ENCODE results near the gene SSH2.

DNA sequence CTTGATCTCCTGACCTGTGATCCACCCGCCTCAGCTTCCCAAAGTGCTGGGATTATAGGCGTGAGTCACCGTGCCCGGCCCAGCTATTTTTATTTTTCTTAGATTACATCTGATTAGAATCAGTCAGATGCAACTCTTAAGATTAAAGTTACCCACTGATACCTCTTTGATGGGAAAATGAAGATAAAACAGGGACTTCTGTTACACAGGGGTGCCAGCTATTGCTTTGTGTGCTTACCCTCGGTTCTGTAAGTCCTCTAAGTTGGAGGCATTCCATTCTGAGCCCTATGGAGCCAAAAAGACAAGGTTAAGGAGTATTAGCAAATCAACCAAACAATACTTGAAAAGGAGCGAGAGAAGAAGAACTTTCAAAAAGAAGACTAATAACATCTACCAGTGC is 274.7 kb downstream of the SSH2 start:
- TF ChIP-seq, protein P1, sequence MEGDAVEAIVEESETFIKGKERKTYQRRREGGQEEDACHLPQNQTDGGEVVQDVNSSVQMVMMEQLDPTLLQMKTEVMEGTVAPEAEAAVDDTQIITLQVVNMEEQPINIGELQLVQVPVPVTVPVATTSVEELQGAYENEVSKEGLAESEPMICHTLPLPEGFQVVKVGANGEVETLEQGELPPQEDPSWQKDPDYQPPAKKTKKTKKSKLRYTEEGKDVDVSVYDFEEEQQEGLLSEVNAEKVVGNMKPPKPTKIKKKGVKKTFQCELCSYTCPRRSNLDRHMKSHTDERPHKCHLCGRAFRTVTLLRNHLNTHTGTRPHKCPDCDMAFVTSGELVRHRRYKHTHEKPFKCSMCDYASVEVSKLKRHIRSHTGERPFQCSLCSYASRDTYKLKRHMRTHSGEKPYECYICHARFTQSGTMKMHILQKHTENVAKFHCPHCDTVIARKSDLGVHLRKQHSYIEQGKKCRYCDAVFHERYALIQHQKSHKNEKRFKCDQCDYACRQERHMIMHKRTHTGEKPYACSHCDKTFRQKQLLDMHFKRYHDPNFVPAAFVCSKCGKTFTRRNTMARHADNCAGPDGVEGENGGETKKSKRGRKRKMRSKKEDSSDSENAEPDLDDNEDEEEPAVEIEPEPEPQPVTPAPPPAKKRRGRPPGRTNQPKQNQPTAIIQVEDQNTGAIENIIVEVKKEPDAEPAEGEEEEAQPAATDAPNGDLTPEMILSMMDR (IDR thresholded peaks at IDR 0.05; ENCODE audit: low read depth, low read length) = no peak
- no peak for TF ChIP-seq EZH2phosphoT487 (IDR thresholded peaks at IDR 0.05; ENCODE audit: low read depth)

Measured in OCI-LY3 (cell line).